GM21390 (cell line): ENCODE data around the gene KIAA1671.

Experiments
- ATAC-seq: cut with Tn5 transposase; IDR thresholded peaks from one replicate; pipeline ENCODE4 v1.9.1; 2021; ENCODE audit not compliant: unreplicated experiment

Gene KIAA1671

DNA sequence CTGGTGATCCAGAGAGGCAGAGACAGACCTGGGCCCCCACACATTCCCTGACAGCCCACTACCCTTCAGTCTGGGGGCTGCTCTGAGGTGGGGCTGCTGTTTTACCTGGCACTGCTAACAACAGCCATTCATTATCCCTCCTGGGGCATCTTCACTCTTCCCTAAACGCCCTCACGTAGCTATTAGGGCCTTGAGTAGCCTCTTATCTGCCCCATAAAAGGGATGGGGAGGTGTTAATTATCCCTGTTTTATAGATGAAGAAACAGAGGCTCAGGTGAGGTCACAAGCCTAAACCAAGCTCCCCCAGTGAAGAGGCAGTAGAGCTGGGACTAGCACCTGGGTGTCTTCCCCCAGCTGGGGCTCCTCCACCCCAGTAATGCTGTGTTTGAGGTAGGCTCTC lies 79.5 kb downstream of the KIAA1671 start:
- ATAC-seq: no peak

DNA sequence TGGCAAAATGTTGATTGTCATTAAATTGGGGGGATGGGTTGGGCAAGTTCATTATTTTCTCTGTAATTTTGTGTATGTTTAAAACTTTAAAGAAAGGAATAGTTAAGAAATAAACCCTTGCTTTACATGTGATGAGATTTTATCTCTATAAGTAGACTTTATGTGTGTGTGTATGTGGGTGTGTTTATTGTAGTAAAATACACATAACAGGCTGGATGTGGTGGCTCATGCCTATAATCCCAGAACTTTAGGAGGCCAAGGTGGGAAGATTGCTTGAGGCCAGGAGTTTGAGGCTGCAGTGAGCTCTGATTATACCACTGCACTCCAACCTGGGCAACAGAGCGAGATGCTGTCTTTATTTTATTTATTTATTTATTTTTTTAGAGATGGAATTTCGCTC lies 83.2 kb downstream of the KIAA1671 start:
- ATAC-seq: no peak

DNA sequence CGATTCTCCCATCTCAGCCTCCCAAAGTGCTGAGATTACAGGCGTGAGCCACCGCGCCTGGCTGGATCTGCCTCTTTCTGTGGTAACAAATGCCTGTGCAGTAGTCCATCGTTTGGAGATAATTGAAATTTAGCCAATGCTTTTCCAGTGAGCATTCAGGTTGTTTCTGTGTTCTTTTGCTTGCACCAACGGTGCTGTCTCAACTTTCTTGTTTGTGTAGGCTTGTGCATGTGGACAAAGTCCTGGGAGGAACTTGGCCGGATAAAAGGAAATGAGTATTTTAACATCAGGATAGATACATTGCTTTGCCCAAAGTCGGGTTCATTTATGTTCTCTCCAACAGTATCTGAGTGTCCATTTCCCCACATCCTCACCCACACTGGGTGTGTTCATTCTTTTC lies 85.7 kb downstream of the KIAA1671 start:
- no peak for ATAC-seq

DNA sequence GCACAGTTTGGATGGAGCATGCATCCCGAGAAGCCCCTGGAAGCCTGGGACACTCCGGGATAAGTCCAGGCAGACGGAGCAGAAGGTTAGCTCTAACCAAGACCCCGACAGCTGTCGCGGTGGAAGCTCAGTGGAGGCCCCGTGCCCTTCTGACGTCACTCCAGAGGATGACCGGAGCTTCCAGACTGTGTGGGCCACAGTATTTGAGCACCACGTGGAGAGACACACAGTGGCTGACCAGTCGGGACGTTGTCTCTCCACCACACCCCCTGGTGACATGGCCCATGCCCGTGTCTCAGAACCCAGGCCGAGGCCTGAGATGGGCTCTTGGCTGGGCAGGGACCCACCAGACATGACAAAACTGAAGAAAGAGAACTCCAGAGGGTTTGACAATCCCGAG lies 86.3 kb downstream of the KIAA1671 start:
- no peak for ATAC-seq

DNA sequence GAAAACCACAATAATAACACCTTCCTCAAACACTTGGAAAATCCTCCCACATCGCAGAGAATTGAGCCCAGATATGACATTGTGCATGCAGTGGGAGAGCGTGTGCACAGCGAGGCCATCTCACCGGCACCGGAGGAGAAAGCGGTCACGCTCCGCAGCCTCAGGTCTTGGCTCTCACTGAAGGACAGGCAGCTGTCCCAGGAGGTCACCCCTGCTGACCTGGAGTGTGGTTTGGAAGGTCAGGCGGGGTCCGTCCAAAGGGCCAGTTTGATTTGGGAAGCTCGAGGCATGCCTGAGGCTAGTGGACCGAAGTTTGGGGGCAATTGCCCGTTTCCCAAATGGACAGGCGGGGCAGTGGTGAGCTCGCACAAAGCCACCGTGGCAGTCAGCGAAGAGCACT lies 86.7 kb downstream of the KIAA1671 start:
- no peak for ATAC-seq

DNA sequence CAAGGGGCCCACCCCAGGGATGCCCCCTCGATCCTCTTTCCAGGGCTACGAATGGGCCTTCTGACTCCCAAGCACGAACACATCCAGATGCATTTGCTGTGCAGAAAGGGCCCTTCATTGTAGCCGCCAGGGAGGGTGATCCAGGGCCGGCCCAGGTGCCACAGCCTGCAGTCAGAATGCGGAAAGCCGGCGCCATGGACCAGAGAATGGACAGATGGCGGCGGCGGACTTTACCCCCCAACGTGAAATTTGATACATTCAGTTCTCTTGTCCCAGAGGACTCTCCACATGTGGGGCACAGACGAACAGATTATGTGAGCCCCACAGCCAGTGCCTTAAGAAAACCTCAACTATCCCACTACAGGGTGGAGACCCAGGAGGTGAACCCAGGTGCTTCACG lies 87.2 kb downstream of the KIAA1671 start:
- ATAC-seq: no peak

DNA sequence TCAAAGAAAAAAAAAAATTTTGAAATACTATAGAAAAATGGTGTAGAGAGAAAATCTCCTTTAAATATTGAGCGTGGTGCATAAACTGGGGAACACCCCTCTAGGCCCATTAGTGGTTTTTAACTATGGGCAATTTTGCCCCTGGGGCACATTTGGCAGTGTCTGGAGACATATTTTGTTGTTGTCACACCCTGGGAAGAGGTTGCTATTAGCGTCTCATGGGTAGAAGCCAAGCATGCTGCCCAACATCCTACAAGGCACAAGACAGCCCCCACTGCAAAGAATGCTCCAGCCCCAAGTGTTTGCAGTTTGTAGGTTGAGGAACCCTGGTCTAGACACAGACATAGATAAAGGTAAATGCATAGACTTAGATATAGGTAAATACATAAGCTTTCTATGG lies 92.6 kb downstream of the KIAA1671 start:
- no peak for ATAC-seq

DNA sequence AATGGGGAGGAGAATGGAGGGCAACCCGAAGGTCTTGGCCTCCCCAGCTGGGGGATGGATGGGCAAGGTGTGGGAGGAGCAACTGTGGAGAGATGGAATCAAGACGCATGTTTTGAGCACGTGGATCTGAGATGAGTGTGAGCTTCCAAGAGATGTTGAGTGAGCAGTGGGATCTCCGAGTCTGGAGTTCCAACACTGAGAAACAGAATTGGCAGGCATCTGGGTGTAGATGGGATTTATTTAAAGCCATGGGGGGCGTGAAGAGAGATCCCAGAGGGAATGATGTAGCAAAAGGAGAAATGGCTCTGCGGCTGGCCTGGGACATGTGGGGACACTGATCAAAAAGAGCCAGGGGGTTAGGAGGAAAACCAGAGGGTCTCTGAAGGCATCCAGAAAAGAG lies 95.6 kb downstream of the KIAA1671 start:
- ATAC-seq: no peak

DNA sequence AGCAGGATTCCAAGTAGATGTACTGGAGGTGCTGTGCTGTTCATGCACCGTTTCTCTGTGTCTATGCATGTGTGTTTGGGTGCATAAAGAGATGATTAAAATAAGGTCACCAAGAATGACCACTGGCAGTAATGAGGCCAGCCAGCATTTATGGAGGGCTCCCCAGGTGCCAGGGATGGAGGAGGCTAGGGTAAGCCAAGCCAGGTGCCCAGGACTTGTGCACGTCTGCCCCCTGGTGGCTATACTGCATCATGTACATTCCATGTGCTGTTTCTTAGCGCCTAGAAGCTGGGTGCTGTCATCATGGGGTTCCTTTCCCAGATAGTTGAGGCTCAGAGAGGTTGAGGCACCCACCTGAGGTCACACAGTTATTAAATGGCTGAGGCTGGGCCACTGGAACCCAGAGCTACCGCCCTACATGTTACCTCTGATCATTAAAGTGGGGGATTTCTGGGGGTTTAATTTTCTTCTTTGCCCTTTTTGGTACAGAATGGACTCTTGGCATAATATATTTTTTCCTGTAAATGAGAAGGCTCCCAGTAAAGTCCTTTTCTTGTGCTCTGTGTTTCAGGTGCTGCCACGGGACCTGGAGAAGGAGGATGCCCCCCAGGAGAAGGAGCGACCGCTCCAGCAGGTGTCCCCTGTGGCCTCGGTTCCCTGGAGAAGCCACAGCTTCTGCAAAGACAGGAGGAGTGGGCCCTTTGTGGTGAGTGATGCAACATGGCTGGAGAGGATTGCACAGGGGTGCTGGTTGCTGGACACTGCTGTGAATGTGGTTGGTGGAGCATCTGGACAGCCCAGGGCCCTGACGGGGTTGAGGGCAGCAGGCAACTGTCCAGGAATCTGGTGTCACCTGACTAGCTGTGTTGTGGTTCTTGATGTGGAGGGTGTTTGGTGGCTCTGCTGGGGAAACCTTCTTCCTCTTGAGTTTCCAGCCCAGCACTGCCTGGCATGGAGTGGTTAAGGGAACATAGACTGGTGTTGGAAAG lies 96.4 kb downstream of the KIAA1671 start:
- no peak for ATAC-seq

DNA sequence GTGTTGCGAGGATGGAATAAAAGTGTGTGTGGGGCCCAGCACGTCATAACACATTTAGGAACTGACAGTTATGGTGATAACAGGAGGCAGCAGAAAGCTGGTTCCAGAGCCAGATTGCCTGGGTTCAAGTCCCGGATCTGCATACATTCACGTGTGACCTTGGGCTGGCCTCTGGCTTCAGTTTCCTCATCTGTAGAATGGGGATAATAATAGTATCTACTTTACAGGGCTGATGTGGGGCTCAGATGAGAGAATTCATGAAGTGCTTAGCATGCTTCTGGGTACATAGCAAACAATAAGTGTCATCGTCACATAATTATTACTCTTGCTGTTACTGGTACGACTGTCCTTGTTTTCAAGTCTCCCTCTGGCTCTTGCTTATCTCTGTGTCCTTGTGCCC lies 97.3 kb downstream of the KIAA1671 start:
- no peak for ATAC-seq

DNA sequence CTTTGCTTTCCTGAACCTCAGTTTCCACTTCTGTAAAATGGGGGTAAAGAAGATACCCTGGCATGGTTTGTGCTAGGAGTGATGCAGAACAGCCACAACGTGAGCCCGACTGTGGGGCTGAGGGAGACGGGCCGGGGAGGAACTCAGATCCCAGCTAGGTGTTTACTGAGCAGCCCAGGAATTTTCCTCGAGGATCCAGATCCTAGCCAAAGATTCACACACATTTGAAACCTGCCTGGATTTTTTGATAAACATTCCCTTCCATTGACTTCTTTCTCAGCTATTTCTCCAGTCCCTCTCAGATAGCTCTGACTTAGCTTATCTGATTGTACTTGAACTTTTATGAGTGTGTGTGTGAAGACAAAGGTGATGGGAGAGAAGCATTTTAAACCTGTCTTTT lies 98.0 kb downstream of the KIAA1671 start:
- ATAC-seq: no peak

DNA sequence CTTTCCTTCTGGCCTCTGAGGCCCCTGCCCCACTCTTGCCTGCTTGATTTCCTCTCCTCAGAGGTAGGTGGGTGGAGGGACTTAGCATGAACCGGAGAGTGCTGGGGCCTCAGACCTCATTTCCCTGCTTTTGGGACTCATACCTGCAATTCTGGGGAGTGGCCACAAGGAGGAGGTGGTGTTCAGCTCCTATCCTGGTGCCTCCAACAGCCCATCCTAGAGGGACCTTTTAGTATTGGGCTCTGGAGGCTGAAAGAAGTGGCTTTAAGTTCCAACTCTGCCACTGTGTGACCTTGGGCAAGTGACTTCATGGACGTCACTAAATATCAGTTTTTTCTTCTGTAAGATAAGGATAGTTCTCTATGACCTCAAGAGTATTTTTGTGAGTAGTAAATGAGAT lies 98.6 kb downstream of the KIAA1671 start:
- ATAC-seq: no peak

DNA sequence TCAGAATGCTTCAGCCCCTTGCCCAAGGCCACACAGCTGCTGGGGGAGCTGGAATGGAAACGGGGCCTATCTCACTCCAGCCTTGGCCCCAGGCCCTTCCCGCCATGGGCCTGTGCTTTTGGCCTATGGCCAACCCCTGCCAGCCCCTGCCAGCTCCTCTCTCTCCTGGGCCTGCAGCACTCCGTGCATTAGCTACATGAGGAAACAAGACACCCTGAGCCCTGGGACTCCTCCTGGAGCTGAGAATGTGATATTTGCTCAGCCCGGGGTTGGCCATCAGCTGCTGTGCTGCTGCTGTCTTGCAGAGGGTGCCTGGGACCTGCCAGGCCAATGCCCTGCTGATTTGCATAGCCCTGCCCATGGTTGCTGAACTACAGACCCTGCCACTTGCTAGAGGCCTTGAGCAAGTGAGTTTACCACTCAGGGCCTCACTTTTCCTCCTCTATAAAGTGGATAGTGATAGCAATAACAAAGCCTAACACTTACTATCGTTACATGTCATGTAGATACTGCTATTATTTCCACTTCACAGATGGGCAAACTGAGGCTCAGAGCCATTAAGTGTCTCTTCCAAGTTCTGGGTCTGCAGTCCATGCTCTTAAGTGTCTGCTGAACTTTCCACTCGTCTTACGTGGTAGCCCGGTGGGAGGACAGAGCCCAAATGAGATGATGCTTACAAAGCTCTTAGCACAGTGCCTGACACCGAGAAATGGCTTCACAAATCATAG lies 99.6 kb downstream of the KIAA1671 start:
- no peak for ATAC-seq

DNA sequence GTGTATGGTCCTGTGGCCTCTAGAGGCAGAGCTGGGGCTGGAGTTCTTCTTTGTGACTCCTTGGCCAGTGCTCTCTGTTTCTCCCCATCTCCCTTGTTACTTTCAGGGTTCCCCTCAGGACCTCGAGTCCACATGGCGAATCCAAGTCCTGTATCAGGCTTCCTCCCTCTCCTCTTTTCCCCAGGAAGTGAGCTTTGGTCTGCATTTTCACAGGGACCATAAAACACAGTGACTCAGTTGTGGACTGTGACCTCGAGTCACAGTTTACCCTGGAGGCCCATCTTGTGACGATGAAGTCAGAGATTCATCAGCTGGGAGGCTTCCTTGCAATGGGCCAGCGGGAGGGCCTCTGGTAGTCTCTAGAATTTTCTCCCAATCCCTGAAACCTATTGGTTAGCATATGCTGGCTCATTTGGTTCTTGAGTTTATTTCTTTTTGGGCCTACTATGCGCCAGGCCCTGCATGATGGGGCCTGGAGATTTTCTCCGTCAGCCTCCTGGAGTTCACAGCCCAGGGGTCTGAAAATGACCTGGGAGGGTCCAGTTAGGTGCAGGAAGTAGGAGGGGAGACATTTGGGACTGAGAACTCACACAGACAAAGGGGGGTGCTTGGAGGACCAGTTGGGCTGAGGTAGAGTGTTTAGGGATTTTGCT lies 100.8 kb downstream of the KIAA1671 start:
- no peak for ATAC-seq

DNA sequence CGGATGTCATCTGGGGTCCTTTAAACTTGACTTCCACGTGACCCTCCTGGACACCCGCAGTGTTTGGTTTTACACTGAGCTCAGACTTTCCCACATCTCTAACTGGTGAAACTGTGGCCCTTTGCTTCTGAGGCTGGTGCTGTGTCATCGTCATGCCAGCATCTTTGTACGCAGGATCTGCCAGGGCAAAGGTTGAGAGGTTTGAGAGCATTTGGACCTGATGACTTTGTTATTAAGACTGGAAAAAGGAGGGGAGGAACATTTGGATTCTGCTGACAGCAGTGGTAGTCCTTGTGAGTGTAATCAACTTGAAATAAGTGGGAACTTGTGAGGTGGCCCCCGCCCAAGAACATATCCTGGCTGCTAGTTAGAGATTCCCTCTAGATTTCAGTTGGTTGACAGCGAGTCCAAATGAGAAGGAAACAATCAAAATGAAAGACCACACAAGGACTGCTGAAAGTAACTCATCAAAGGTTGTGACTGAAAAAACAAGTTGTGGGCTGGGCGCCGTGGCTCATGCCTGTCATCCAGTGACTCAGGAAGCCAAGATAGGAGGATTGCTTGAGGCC lies 102.5 kb downstream of the KIAA1671 start:
- no peak for ATAC-seq

DNA sequence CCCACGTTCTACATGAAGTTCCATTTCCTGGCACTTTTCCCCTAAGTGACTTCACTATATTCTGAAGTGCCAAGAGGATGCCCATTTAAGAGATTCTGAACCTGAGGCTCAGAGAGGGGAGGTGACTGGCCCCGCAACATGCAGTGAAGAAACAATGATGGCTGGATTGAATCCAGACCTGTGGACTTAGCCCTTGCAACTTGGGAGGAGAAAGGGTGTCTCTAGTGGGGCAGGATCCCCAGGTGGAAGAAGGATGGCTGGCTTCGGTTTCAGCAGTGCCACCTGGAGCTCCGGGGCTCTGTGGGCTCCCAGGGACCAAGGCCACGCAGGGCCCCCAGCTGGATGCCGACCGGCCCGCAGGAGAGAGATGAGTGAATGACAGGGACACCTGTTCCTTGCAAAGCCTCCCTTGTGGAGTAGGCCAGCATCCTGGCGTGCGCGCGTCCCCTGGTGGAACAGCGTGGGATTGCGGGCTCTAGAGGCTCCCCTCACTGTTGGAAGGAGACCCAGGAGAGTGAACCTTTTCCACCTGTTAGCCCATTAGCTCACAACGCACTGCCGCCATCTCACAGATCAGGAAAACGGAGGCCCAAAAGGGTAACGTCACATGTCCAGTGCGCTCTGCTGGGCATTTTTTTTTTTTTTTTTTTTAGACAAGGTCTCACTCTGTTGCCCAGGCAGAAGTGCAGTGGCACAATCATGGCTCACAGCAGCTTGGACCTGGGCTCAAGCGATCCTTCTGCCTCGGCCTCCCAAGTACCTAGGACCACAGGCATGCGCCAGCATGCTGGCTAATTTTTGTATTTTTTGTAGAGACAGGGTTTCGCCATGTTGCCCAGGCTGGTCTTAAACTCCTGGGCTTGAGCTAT lies 104.7 kb downstream of the KIAA1671 start:
- ATAC-seq: no peak

DNA sequence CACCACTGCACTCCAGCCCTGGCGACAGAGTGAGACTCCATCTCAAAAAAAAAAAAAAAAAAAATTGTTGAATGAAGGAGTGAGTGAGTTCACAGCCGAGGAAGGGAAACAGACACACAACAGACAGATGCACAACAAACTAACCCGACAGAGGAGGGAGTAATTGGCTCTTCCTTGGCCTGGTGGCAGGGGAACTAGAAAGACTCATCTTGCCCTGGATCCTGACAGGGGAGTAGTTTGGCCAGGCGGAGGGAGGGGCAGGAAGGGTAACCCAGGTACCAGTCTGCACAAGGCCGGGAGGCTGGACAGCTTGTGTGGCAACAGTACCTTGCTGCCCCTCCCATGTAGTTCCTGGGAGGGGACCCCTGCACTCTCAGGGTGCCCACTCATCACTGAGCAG lies 106.9 kb downstream of the KIAA1671 start:
- no peak for ATAC-seq

DNA sequence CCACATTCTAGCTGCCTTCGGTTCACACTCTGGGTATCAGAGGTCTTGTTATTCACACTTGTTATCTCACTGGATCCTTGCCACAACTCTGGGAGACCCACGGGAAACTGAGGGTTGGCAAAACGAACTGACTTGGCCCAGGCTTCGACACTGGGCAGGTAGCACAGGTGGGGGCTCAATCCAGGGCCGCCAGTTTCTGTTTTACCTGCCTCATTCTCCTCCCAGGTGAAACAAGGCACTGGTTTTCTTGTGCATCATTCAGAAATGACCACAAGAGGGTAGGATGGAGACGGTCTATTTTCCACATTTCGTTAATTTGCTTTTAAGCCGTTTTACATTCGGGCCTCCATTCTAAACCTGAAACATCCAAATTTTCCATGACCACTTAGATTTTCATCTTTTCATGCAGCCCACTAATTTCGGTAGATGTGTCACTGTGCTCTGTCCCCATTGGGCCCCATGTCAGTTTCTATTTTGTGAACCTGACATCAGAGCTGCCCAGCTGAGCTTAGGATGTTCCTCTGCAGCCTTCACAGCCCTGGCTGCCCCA lies 108.1 kb downstream of the KIAA1671 start:
- ATAC-seq: no peak

DNA sequence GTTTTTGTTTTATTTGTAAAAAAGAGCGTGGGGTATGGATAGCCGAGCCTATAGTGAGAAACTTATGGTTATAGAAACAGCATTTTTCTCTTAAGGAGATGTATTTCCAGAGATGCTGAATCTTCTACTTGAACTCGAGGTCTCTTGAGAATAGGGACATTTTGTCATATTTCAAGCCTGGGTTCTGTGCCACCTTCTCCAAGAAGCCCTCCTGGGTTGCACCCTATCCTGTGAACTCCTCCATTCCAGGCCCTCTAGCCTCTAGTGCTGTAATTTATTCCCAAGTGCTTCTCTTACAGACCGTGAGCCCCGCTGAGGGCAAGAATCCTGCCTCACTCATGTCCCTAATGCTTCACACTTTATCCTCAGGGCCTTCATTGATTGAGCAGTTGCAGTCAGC lies 108.6 kb downstream of the KIAA1671 start:
- ATAC-seq: no peak
